A673 (cell line): Measurements from ENCODE around the gene WASF2.

ENCODE experiments used
- CTCF ChIP-seq: fragments of 300-800, 200-600 bp; sonication (generic); conservative IDR thresholded peaks from 2 replicates; pipeline ENCODE4 v1.5.1; 2017; ENCODE audit warnings: low read depth, mild to moderate bottlenecking, antibody characterized with exemption, low read length, moderate library complexity, mixed read lengths
- EZH2 ChIP-seq: fragments of 200-600 bp; sonication (generic); IDR thresholded peaks from 2 replicates; pipeline ENCODE4 v1.6.1; 2017; ENCODE audit warnings: borderline replicate concordance, low read depth, mild to moderate bottlenecking, mixed read lengths, antibody characterized with exemption, low read length; ENCODE audit not compliant: poor library complexity, severe bottlenecking

- TF ChIP-seq CTCF, result no peak
- no peak for TF ChIP-seq EZH2
Observed at GRCh38 chr1:27383661-27384060, 106.3 kb downstream of the WASF2 start.
